CD14-positive monocyte (primary cell): ENCODE measurements around the gene KCTD18. TPM values are rescaled to one million over a fixed set of nuclear protein-coding genes. Genes with fewer than 3 reads are reported as not detected.

Source experiments
- DNase-seq, 3 donors: peaks; one replicate each; pipeline ENCODE4 v3.0.0-alpha.2; 2011 to 2022
- H2AFZ ChIP-seq: 2 replicates; pipeline ENCODE4 v1.6.0; 2012; ENCODE audit warnings: mild to moderate bottlenecking, low read depth, low read length, inconsistent platforms; ENCODE audit not compliant: insufficient read depth, poor library complexity, severe bottlenecking
- H3K27ac ChIP-seq, 2 donors: 1 replicate in 1 of 2; 2 replicates in 1 of 2; pipeline ENCODE4 v1.5.1; 2012 to 2013; ENCODE audit warnings: low read length in 2 of 2, control low read depth in 1 of 2, inconsistent platforms in 1 of 2, low read depth in 1 of 2, mild to moderate bottlenecking in 1 of 2
- H3K27me3 ChIP-seq, 2 donors: one replicate each; pipeline versions ENCODE4 v1.6.0 to v1.6.1; 2011 to 2013; ENCODE audit warnings: low read length in 2 of 2; ENCODE audit not compliant: control insufficient read depth in 2 of 2, insufficient read depth in 2 of 2
- H3K36me3 ChIP-seq, 2 donors: replicated peaks in 1 of 2; 1 replicate in 1 of 2; 2 replicates in 1 of 2; pipeline versions ENCODE4 v1.5.1 to v1.6.1; 2012 to 2013; ENCODE audit warnings: low read length in 2 of 2, control low read depth in 1 of 2, inconsistent platforms in 1 of 2, mild to moderate bottlenecking in 1 of 2; ENCODE audit not compliant: insufficient read depth in 2 of 2, control insufficient read depth in 1 of 2
- H3K4me1 ChIP-seq, 2 donors: 1 replicate in 1 of 2; 2 replicates in 1 of 2; pipeline versions ENCODE4 v1.5.1 to v1.6.1; 2012 to 2013; ENCODE audit warnings: low read length in 2 of 2, control low read depth in 1 of 2, inconsistent platforms in 1 of 2, mild to moderate bottlenecking in 1 of 2, moderate library complexity in 1 of 2; ENCODE audit not compliant: insufficient read depth in 2 of 2, control insufficient read depth in 1 of 2
- H3K4me2 ChIP-seq: replicated peaks from 2 replicates; pipeline ENCODE3; 2012; ENCODE audit warnings: low read length, moderate library complexity, mild to moderate bottlenecking; ENCODE audit not compliant: poor library complexity, severe bottlenecking; ENCODE audit errors: extremely low read depth
- H3K4me3 ChIP-seq, 3 experiments: fragments of 200-600 bp in 1 of 3; sonication (generic) in 1 of 3; replicated peaks in 1 of 3; 1 replicate in 2 of 3; 2 replicates in 1 of 3; pipeline ENCODE4 v1.5.1; 2011 to 2013; ENCODE audit warnings: low read length in 3 of 3, mild to moderate bottlenecking in 3 of 3, control low read depth in 2 of 3, low read depth in 2 of 3, inconsistent platforms in 1 of 3, moderate library complexity in 1 of 3
- H3K79me2 ChIP-seq: 2 replicates; pipeline ENCODE4 v1.6.0; 2012; ENCODE audit warnings: mild to moderate bottlenecking, control low read depth, inconsistent platforms, low read length, moderate library complexity; ENCODE audit not compliant: insufficient read depth
- H3K9ac ChIP-seq: 2 replicates; pipeline ENCODE4 v1.6.0; 2017; ENCODE audit warnings: low read length, mild to moderate bottlenecking; ENCODE audit not compliant: insufficient read depth, poor library complexity, severe bottlenecking
- H3K9me3 ChIP-seq, 2 donors: replicated peaks in 1 of 2; 1 replicate in 1 of 2; 2 replicates in 1 of 2; pipeline versions ENCODE4 v1.5.1 to v1.6.1; 2012 to 2013; ENCODE audit warnings: low read length in 2 of 2, control low read depth in 1 of 2; ENCODE audit not compliant: control insufficient read depth in 1 of 2, insufficient read depth in 1 of 2
- H4K20me1 ChIP-seq: 2 replicates; pipeline ENCODE4 v1.6.0; 2012; ENCODE audit warnings: mild to moderate bottlenecking, low read length, control low read depth, moderate library complexity; ENCODE audit not compliant: insufficient read depth
- H3K27ac Mint-ChIP-seq, 7 donors: one replicate each; pipeline ENCODE4 v1.8.0; 2020; ENCODE audit warnings: mild to moderate bottlenecking in 7 of 7, mixed read lengths in 7 of 7, moderate library complexity in 6 of 7, inconsistent platforms in 2 of 7
- H3K27me3 Mint-ChIP-seq, 3 donors: one replicate each; pipeline ENCODE4 v1.8.0; 2021 to 2022; ENCODE audit warnings: low read depth in 3 of 3, mild to moderate bottlenecking in 3 of 3, mixed read lengths in 3 of 3, moderate library complexity in 3 of 3, inconsistent platforms in 1 of 3
- H3K36me3 Mint-ChIP-seq, 2 donors: one replicate each; pipeline ENCODE4 v1.8.0; 2020; ENCODE audit warnings: mixed read lengths in 2 of 2, inconsistent platforms in 1 of 2, mild to moderate bottlenecking in 1 of 2
- H3K4me1 Mint-ChIP-seq: one replicate; pipeline ENCODE4 v1.8.0; 2020; ENCODE audit warnings: mild to moderate bottlenecking, mixed read lengths
- H3K4me3 Mint-ChIP-seq, 2 donors: one replicate each; pipeline ENCODE4 v1.8.0; 2020; ENCODE audit warnings: mild to moderate bottlenecking in 2 of 2, mixed read lengths in 2 of 2, moderate library complexity in 1 of 2
- H3K9me3 Mint-ChIP-seq, 7 donors: one replicate each; pipeline ENCODE4 v1.8.0; 2020 to 2022; ENCODE audit warnings: mixed read lengths in 7 of 7, mild to moderate bottlenecking in 6 of 7, moderate library complexity in 6 of 7, inconsistent platforms in 2 of 7
- WGBS: methylation state at CpG from one replicate; pipeline ENCODE4 v1.1.5; 2013; ENCODE audit warnings: missing lambda C conversion rate; ENCODE audit not compliant: insufficient coverage; 5-methylcytosine and 5-hydroxymethylcytosine counted together
- intact Hi-C, 2 donors: fragments of 100-400 bp; cut with micrococcal nuclease; formaldehyde crosslinking; loops; one replicate each; pipeline versions ENCODE4 v1.15.0 to v1.15.1; 2023
- polyA plus RNA-seq, 3 donors: library from polyadenylated mRNA; depleted of rRNA in 1 of 3; unstranded in 2 of 3; stranded (reverse) in 1 of 3; fragments of 300-500 nt in 2 of 3; fragments of >200 nt in 1 of 3; fragmentation: Illumina TruSeq in 2 of 3; gene quantifications; 1 replicate in 2 of 3; 2 replicates in 1 of 3; pipeline ENCODE4 v1.2.3, GENCODE V29; 2012 to 2021
- TF ChIP-seq, protein P1 (sequence below): fragments of 200-600 bp; IDR thresholded peaks from one replicate; pipeline ENCODE4 v1.8.0; 2022; ENCODE audit warnings: antibody characterized with exemption, mild to moderate bottlenecking

Gene KCTD18
- polyA plus RNA-seq, 3 donors = 9.7 to 14.6 (median 11.8) TPM

DNA sequence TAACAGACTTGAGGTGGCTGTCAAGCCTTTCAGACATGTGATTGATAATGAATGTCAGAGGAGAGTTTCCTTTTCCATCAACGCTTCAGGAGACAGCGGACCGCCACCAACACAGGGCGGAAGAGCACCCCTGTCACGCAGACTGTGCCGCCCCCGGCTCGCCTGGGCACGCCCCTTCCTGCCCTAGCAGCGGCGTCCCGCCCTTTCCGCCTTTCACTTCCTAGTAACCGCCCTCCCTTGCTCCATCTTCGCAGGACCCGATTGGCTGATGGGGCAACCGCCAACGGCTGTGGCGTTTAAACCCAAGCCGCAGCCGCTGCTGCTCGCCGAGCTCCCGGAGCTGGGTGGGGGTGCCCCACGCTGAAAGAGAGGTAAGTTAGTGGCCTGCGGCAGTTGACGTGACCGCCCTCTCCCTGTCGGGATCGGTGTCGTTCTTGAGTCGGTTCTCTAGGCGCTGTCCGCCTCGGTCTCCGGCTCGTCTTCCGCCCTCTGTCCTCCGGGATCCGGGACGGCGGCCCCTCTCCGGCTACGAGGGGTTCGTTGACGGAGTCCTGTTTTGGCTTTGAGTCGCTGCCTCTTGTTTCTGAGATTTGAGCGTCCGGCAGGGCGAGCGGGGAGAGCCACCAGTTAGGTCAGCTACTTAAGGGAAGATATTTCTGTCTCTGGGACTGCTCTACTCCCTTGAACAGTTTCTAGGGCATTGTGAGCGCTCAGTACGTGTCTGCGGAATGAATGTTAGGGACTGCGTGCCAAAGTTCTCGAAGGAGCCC is 16.2 kb upstream of the KCTD18 start, which contains the start of gene SGO2:
Gene SGO2, plus strand, starts transcription at position 326 of the 770 bp plus-strand sequence. CDS start 6,769 bp downstream, outside the sequence.
- peaks cover 14 to 26% of the 10 kb centered on the region in 2 donors for H3K4me1 ChIP-seq
- Mint-ChIP-seq H3K27me3 (peaks cover 0 to 4% (median 3%) of the 10 kb centered on the region in 3 donors), H3K9me3 (no peaks in the 10 kb centered on the region), H3K36me3 (peaks cover 2 to 3% of the 10 kb centered on the region in 2 donors), H3K27ac (peak within 1 kb of the TSS; percentile 67 to 90 (median 83)), H3K4me3 (peak within 1 kb of the TSS; percentile 89 to 90), H3K4me1 (peaks cover 21% of the 10 kb centered on the region)
- no peaks in the 10 kb centered on the region for H4K20me1 ChIP-seq
- peak within 1 kb of the TSS; percentile 63 for H3K9ac ChIP-seq
- H3K27me3 ChIP-seq = peaks cover 0 to 3% of the 10 kb centered on the region in 2 donors
- TF ChIP-seq, protein P1, sequence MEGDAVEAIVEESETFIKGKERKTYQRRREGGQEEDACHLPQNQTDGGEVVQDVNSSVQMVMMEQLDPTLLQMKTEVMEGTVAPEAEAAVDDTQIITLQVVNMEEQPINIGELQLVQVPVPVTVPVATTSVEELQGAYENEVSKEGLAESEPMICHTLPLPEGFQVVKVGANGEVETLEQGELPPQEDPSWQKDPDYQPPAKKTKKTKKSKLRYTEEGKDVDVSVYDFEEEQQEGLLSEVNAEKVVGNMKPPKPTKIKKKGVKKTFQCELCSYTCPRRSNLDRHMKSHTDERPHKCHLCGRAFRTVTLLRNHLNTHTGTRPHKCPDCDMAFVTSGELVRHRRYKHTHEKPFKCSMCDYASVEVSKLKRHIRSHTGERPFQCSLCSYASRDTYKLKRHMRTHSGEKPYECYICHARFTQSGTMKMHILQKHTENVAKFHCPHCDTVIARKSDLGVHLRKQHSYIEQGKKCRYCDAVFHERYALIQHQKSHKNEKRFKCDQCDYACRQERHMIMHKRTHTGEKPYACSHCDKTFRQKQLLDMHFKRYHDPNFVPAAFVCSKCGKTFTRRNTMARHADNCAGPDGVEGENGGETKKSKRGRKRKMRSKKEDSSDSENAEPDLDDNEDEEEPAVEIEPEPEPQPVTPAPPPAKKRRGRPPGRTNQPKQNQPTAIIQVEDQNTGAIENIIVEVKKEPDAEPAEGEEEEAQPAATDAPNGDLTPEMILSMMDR = no peak
- no peaks in the 10 kb centered on the region for H3K9me3 ChIP-seq
- peaks cover 50% of the 10 kb centered on the region for H3K79me2 ChIP-seq
- DNase-seq = peak; percentile 91 to 97 (median 92)
- under 1% methylated on average over 39 of the region's 56 CpGs for WGBS
- peak within 1 kb of the TSS; percentile 97 for H2AFZ ChIP-seq
- H3K36me3 ChIP-seq = no peaks in the 10 kb centered on the region
- H3K4me3 ChIP-seq = peak within 1 kb of the TSS; percentile 86 to 97 (median 96)
- H3K27ac ChIP-seq = peak within 1 kb of the TSS; percentile 16 to 85
- H3K4me2 ChIP-seq = peak within 1 kb of the TSS; percentile 89
- intact Hi-C loops = loop anchor here in 1 of 2 donors (2.0 kb wide), 1 partner anchor 285 kb away; the partner anchor contains the start of gene BZW1

DNA sequence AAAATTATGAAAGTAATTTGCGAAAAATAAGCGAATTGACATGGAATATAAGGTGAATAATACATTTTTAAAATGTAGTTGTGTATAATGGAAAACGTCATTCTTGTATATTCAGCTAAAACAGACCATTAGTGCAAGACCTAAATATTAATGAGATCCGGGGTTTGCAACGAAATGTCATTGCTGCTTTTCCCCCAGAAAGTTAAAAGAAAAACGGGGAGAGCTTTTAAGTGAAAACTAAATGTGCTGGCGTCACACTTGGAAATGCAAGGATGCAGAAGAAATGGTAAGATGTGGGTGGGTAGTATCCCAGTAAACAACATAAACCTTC is 15.6 kb upstream of the KCTD18 start:
- H3K4me2 ChIP-seq = peak overlapping the region; percentile 89
- H3K27me3 ChIP-seq = peaks cover 0 to 3% of the 10 kb centered on the region in 2 donors
- peaks cover 0 to 4% (median 3%) of the 10 kb centered on the region in 3 donors for H3K27me3 Mint-ChIP-seq
- peaks cover 44% of the 10 kb centered on the region for H3K79me2 ChIP-seq
- intact Hi-C loops = no loop called here
- no peaks in the 10 kb centered on the region for H3K36me3 ChIP-seq
- peaks cover 14 to 26% of the 10 kb centered on the region in 2 donors for H3K4me1 ChIP-seq
- H3K4me3 ChIP-seq = peak overlapping the region; percentile 86 to 97 (median 96)
- no peaks in the 10 kb centered on the region for H3K9me3 ChIP-seq
- no CpG with 5 or more reads among the region's 7 CpGs for WGBS
- H3K9ac ChIP-seq = peak overlapping the region; percentile 63
- peak overlapping the region; percentile 16 to 85 for H3K27ac ChIP-seq
- H4K20me1 ChIP-seq = no peaks in the 10 kb centered on the region
- peaks cover 21% of the 10 kb centered on the region for H3K4me1 Mint-ChIP-seq
- TF ChIP-seq, protein P1 = no peak
- H3K36me3 Mint-ChIP-seq = peaks cover 2 to 3% of the 10 kb centered on the region in 2 donors
- H2AFZ ChIP-seq = peak overlapping the region; percentile 97
- peak overlapping the region; percentile 89 to 90 for H3K4me3 Mint-ChIP-seq
- no peaks in the 10 kb centered on the region for H3K9me3 Mint-ChIP-seq
- peak overlapping the region in 6 of 7 donors; percentile 6 to 86 (median 60) for H3K27ac Mint-ChIP-seq
- DNase-seq = no peak
